Activated naive CD4-positive, alpha-beta T cell treated with anti-CD3 and anti-CD28 coated beads, Interleukin-2, amount 10 ng/mL, durations not matched to agents 7 days and 5 days (primary cell): ENCODE results near the gene ITGAE.
A peak's percentile ranks its signal among the peaks of the same experiment; 100 is the strongest.

ENCODE experiments used
- CTCF ChIA-PET: fragments of 350-600 bp; sonication (Branson Sonifier 250); formaldehyde crosslinking; loops from one replicate; lab custom pipeline; 2021; ENCODE audit warnings: antibody characterized with exemption; lab: Charles Lee
- DNase-seq: peaks from one replicate; pipeline ENCODE4 v3.0.0-alpha.2; 2020
- H3K27ac Mint-ChIP-seq: one replicate; pipeline ENCODE4 v1.8.0; 2021; ENCODE audit warnings: mild to moderate bottlenecking, moderate library complexity, mixed read lengths
- H3K27me3 Mint-ChIP-seq: one replicate; pipeline ENCODE4 v1.8.0; 2021; ENCODE audit warnings: mild to moderate bottlenecking, mixed read lengths
- H3K36me3 Mint-ChIP-seq: one replicate; pipeline ENCODE4 v1.8.0; 2021; ENCODE audit warnings: mixed read lengths
- H3K4me1 Mint-ChIP-seq: one replicate; pipeline ENCODE4 v1.8.0; 2021; ENCODE audit warnings: mixed read lengths
- H3K4me3 Mint-ChIP-seq: one replicate; pipeline ENCODE4 v1.8.0; 2021; ENCODE audit warnings: mild to moderate bottlenecking, moderate library complexity, mixed read lengths
- H3K9me3 Mint-ChIP-seq: one replicate; pipeline ENCODE4 v1.8.0; 2021; ENCODE audit warnings: mixed read lengths

Gene ITGAE

GRCh38 chr17:3773511-3773910 is 27.5 kb downstream of the ITGAE start:
- no peak overlapping the region for H3K27ac Mint-ChIP-seq
- H3K9me3 Mint-ChIP-seq = no peaks in the 10 kb centered on the region
- peaks cover 27% of the 10 kb centered on the region for H3K4me1 Mint-ChIP-seq
- CTCF ChIA-PET = interaction anchor here (1.1 kb wide), 1 partner anchor 90 kb away, joined by 3 read pairs; no protein-coding TSS in a partner anchor
- DNase-seq = no peak
- no peak overlapping the region for H3K4me3 Mint-ChIP-seq
- H3K36me3 Mint-ChIP-seq = no peaks in the 10 kb centered on the region
- H3K27me3 Mint-ChIP-seq = peaks cover 11% of the 10 kb centered on the region

GRCh38 chr17:3772764-3773163 is 28.2 kb downstream of the ITGAE start:
- Mint-ChIP-seq H3K9me3 (no peaks in the 10 kb centered on the region), H3K4me3 (no peak overlapping the region), H3K27ac (no peak overlapping the region), H3K36me3 (no peaks in the 10 kb centered on the region), H3K4me1 (peaks cover 33% of the 10 kb centered on the region), H3K27me3 (peaks cover 9% of the 10 kb centered on the region)
- no peak for DNase-seq
- CTCF ChIA-PET = interaction anchor here (2.5 kb wide), 1 partner anchor 34 kb away, joined by 12 read pairs; no protein-coding TSS in a partner anchor

GRCh38 chr17:3771140-3771539 is 29.8 kb downstream of the ITGAE start:
- Mint-ChIP-seq H3K36me3 (peaks cover 2% of the 10 kb centered on the region), H3K9me3 (no peaks in the 10 kb centered on the region), H3K27ac (no peak overlapping the region), H3K27me3 (peaks cover 7% of the 10 kb centered on the region), H3K4me3 (no peak overlapping the region), H3K4me1 (peaks cover 43% of the 10 kb centered on the region)
- CTCF ChIA-PET = interaction anchor here (1.1 to 2.5 kb wide), 2 partner anchors 33 to 34 kb away, joined by 3 to 12 read pairs; no protein-coding TSS in a partner anchor
- no peak for DNase-seq

GRCh38 chr17:3770466-3770865 is 30.5 kb downstream of the ITGAE start:
- H3K27ac Mint-ChIP-seq = no peak overlapping the region
- H3K4me3 Mint-ChIP-seq = no peak overlapping the region
- CTCF ChIA-PET = interaction anchor here (0.6 kb wide), 1 partner anchor 18 kb away, joined by 3 read pairs; no protein-coding TSS in a partner anchor
- H3K36me3 Mint-ChIP-seq = peaks cover 2% of the 10 kb centered on the region
- DNase-seq = peak; percentile 40
- no peaks in the 10 kb centered on the region for H3K9me3 Mint-ChIP-seq
- peaks cover 49% of the 10 kb centered on the region for H3K4me1 Mint-ChIP-seq
- H3K27me3 Mint-ChIP-seq = peaks cover 7% of the 10 kb centered on the region

DNA sequence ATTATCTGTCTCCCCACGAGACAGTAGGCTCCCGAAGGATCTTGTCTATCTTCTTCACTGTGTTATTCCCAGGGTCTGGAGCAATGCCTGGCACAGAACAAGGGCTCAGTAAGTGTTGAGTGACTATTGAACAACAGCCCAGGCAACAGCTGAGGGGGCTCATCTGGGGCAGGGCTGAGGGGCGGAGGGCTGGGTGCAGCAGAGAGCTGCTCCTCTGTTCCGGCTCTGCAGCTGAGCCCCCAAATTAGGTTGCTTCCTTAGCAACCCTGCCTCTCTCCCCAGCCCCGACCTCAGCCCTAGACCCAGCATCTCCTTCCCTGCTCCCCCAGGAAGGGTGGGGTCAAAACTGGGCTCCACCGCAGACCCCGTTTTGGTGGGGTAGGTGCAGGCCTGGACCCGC is 32.2 kb downstream of the ITGAE start:
- H3K9me3 Mint-ChIP-seq = no peaks in the 10 kb centered on the region
- CTCF ChIA-PET = interaction anchor here (1.0 kb wide), 1 partner anchor 31 kb away, joined by 3 read pairs; no protein-coding TSS in a partner anchor
- H3K36me3 Mint-ChIP-seq = peaks cover 2% of the 10 kb centered on the region
- DNase-seq = no peak
- H3K4me1 Mint-ChIP-seq = peaks cover 66% of the 10 kb centered on the region
- peaks cover 7% of the 10 kb centered on the region for H3K27me3 Mint-ChIP-seq
- no peak overlapping the region for H3K4me3 Mint-ChIP-seq
- H3K27ac Mint-ChIP-seq = no peak overlapping the region

GRCh38 chr17:3768341-3768740 is 32.6 kb downstream of the ITGAE start:
- no peak for DNase-seq
- peaks cover 2% of the 10 kb centered on the region for H3K36me3 Mint-ChIP-seq
- peaks cover 7% of the 10 kb centered on the region for H3K27me3 Mint-ChIP-seq
- CTCF ChIA-PET = interaction anchor here (0.9 to 2.4 kb wide), 2 partner anchors 31 to 1321 kb away, joined by 3 to 17 read pairs; no protein-coding TSS in a partner anchor
- H3K27ac Mint-ChIP-seq = no peak overlapping the region
- H3K4me3 Mint-ChIP-seq = no peak overlapping the region
- H3K9me3 Mint-ChIP-seq = no peaks in the 10 kb centered on the region
- peaks cover 71% of the 10 kb centered on the region for H3K4me1 Mint-ChIP-seq

DNA sequence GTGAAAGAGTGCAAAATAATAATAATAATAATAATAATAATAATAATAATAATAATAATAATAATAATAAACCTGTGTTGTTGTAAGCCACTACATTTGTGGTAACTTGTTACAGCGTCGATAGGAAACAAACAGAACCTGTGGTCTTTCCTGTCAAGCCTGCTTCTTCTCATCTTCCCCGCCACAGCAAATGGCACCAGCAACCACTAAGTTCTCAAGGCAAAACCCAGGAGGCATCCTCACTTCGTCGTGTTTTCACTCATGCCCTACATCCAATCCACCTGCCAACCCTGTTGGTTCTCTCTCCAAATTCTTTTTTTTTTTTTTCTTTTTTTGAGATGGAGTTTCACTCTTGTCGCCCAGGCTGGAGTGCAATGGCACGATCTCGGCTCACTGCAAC is 34.2 kb downstream of the ITGAE start:
- peak; percentile 43 for DNase-seq
- Mint-ChIP-seq H3K4me1 (peaks cover 77% of the 10 kb centered on the region), H3K27ac (no peak overlapping the region), H3K9me3 (no peaks in the 10 kb centered on the region), H3K4me3 (no peak overlapping the region), H3K27me3 (peaks cover 7% of the 10 kb centered on the region), H3K36me3 (peaks cover 2% of the 10 kb centered on the region)
- CTCF ChIA-PET = interaction anchor here (2.4 kb wide), 1 partner anchor 29 kb away, joined by 17 read pairs; no protein-coding TSS in a partner anchor

DNA sequence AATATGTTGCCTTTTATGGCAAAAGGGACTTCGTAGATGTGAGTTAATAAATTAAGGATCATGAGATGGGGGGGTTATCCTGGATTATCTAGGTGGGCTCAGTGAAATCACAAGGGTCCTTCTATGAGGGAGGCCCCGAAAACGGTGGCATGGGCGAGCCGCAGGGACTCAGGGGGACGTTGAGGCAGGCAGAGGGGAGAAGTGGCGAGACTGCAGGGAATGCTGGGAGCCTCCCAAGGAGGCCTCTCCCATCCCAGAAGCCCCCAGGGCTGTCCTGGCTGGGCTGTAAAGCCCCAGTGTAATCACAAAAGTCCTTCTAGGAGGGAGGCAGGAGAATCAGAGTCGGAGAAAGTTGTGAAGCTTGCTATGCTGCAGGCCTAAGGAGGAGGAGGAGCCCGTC is 35.0 kb downstream of the ITGAE start:
- Mint-ChIP-seq H3K9me3 (no peaks in the 10 kb centered on the region), H3K27me3 (peaks cover 7% of the 10 kb centered on the region), H3K27ac (peak overlapping the region; percentile 90), H3K4me3 (peak overlapping the region; percentile 56), H3K36me3 (peaks cover 2% of the 10 kb centered on the region), H3K4me1 (peaks cover 74% of the 10 kb centered on the region)
- DNase-seq = no peak
- CTCF ChIA-PET = interaction anchor here (2.4 kb wide), 1 partner anchor 28 kb away, joined by 17 read pairs; no protein-coding TSS in a partner anchor

DNA sequence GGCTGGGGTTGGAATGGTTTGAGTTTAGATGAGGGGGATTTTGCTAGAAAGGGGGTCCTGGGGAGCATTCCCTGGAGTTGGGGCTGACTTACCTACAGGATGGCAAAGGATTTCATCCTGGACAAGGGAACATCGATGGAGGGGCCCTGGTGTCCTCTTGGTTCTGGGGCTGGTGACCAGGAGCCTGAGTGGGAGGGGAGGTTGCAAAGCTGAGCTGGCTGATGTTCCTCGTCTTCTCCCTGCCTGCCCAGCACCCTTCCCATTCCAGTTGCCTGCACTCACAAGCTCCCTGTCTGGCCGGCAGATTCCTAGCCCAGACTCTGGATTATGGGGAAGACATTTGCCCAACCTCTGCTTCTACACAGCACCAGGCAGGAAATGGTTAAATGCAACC is 37.2 kb downstream of the ITGAE start:
- Mint-ChIP-seq H3K9me3 (peaks cover 11% of the 10 kb centered on the region), H3K36me3 (peaks cover 6% of the 10 kb centered on the region), H3K27me3 (peaks cover 11% of the 10 kb centered on the region), H3K4me1 (peaks cover 59% of the 10 kb centered on the region), H3K4me3 (peak overlapping the region; percentile 37), H3K27ac (peak overlapping the region; percentile 91)
- DNase-seq = no peak
- CTCF ChIA-PET = interaction anchor here (2.1 kb wide), 1 partner anchor 63 kb away, joined by 8 read pairs; no protein-coding TSS in a partner anchor

DNA sequence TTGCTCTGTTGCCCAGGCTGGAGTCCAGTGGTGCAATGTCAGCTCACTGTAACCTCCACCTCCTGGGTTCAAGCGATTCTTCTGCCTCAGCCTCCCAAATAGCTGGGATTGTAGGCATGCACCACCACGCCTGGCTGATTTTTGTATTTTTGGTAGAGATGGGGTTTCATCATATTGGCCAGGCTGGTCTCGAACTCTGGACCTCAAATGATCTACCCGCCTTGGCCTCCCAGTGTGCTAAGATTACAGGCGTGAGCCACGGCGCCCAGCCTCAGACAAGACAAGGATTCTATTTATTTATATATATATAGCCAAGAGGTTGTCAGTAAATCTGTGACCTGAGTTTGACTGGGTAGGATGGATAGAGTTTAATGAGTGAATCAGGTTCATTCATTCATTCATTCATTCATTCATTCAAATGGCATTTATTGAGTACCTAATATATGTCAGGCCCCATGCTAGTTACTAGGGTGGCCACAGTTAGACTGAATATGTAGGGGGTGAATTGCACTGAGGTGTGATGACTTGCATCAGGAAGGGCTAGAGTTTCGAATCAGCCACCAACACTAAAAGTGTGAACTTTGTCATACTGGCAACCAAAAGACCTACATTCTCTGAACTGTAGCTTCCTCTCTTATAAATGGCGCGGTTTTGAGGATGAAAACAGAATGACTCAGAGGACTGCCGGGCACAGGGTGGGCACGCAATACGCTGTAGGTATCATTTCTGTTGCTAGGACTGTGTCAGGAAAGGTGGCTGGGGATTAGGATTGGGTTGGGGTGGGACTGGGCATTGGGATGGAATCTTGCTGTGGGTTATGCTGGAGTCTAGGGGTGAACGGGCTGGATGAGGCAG is 37.8 kb downstream of the ITGAE start:
- Mint-ChIP-seq H3K4me1 (peaks cover 53% of the 10 kb centered on the region), H3K27me3 (peaks cover 10% of the 10 kb centered on the region), H3K4me3 (peak overlapping the region; percentile 37), H3K36me3 (peaks cover 6% of the 10 kb centered on the region), H3K9me3 (peaks cover 11% of the 10 kb centered on the region), H3K27ac (peak overlapping the region; percentile 91)
- no peak for DNase-seq
- CTCF ChIA-PET = interaction anchor here (0.8 to 2.1 kb wide), 3 partner anchors 33 to 64 kb away, joined by 4 to 8 read pairs (median 4); no protein-coding TSS in a partner anchor

DNA sequence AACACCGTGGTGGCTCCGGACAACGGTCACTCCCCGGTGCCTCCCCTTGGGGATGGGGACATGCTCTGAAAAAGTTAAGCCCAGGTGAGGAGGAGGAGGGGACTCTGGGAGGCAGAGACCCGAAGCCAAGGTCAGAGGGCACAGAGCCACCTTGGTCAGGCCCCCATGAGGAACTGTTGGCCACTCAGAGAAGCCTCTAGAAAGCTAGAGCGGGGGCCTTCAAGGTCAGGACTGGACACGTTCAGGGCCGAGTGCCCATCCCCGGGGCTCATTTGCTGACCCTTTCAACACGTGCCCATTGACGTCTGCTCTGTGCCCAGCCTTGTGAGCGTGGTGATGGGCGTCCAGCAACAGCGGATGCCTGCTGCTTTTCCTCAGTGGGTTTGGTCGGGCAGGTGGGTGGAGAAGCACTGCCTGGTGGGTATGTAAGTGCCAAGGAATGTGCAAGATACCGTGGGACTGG is 39.0 kb downstream of the ITGAE start:
- peaks cover 4% of the 10 kb centered on the region for H3K36me3 Mint-ChIP-seq

DNA sequence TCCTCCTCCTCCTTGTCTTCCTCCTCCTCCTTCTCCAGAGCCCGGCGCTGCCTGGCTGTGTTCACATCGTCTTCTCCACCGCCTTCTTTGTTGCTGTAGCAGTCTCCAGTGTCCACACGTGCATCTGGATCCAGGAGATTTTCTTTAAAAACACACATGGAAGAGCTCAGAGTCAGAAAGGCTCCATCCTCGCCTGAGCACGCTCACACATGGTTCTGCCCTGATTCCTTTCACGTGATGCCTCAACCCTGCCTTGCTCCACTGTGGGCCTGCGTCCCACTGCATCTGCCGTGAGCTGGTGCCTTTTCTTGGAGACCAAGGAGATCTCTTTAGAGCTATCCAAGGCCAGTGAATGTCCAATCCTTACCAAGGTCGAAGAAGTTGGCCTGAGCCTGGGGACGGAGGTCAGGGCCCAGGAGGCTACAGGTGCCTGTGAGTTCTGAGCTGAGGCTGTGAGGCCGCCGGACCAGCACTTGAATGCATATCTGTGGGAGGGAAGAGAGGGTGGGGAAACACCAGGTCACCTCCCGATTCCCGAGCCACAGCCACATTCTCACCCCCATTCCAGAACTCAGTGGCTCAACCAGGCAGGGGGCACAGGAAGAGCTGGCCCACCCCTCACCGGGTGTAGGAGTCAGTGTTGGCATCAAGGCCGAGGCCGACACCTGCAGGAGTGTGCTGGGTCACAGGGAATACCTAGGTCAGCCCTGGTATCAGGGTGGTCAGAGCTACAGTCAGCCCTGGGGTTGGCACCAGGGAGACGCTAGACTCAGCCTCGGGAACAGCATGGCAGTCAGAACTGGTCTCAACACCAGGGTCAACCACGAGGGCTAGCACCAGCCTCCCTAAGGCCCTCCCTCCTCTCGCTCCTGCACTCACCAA is 39.7 kb downstream of the ITGAE start:
- no peak overlapping the region for H3K27ac Mint-ChIP-seq
- peaks cover 4% of the 10 kb centered on the region for H3K36me3 Mint-ChIP-seq
- H3K9me3 Mint-ChIP-seq = peaks cover 11% of the 10 kb centered on the region
- DNase-seq = no peak
- H3K27me3 Mint-ChIP-seq = peaks cover 21% of the 10 kb centered on the region
- peaks cover 43% of the 10 kb centered on the region for H3K4me1 Mint-ChIP-seq
- CTCF ChIA-PET = interaction anchor here (1.1 to 1.6 kb wide), 4 partner anchors 11 to 153 kb away, joined by 4 to 6 read pairs (median 5); no protein-coding TSS in a partner anchor
- no peak overlapping the region for H3K4me3 Mint-ChIP-seq

More for the DNA sequence above, 39.0 kb downstream of the ITGAE start:
- peaks cover 48% of the 10 kb centered on the region for H3K4me1 Mint-ChIP-seq
- peaks cover 17% of the 10 kb centered on the region for H3K27me3 Mint-ChIP-seq
- CTCF ChIA-PET = interaction anchor here (0.8 to 1.6 kb wide), 3 partner anchors 11 to 65 kb away, joined by 4 to 6 read pairs (median 4); no protein-coding TSS in a partner anchor
- no peak overlapping the region for H3K4me3 Mint-ChIP-seq
- no peak overlapping the region for H3K27ac Mint-ChIP-seq
- H3K9me3 Mint-ChIP-seq = peaks cover 11% of the 10 kb centered on the region
- DNase-seq = no peak

GRCh38 chr17:3759597-3760216 is 41.3 kb downstream of the ITGAE start:
- Mint-ChIP-seq H3K27ac (no peak overlapping the region), H3K9me3 (peaks cover 11% of the 10 kb centered on the region), H3K4me1 (peaks cover 33% of the 10 kb centered on the region), H3K27me3 (peaks cover 25% of the 10 kb centered on the region), H3K4me3 (no peak overlapping the region), H3K36me3 (peaks cover 4% of the 10 kb centered on the region)
- CTCF ChIA-PET = no interaction called here
- DNase-seq = no peak
